Hematopoietic multipotent progenitor cell treated with erythropoietin and hydrocortisone succinate and interleukin-3 and kit ligand, for 4 days (in vitro differentiated cells): ENCODE results near the gene GMPR.
"Not testable (repeated sequence)": the region's sequence is repeated elsewhere in the genome, so short reads cannot be mapped to it uniquely, and the experiment has no call there.

Source experiments
- DNase-seq: peaks from one replicate; pipeline ENCODE4 v3.0.0-alpha.2; 2015

GMPR gene

GRCh38 chr6:16226117-16227047, 12.0 kb upstream of the GMPR start:
- not testable (repeated sequence) for DNase-seq

- no peak for DNase-seq
These were observed 11.3 kb upstream of the GMPR start for GRCh38 chr6:16227048-16227562.

- DNase-seq = no peak
These were observed 10.8 kb upstream of the GMPR start for GRCh38 chr6:16227605-16228004.

- DNase-seq = no peak
These were observed 10.3 kb upstream of the GMPR start for GRCh38 chr6:16228043-16228442.

GRCh38 chr6:16228709-16229665, 9.4 kb upstream of the GMPR start:
- DNase-seq = no peak

- no peak for DNase-seq
These were observed 8.7 kb upstream of the GMPR start for GRCh38 chr6:16229700-16230099.

- peak; percentile 21 for DNase-seq
These were observed 7.4 kb upstream of the GMPR start for GRCh38 chr6:16230953-16231352.

GRCh38 chr6:16232086-16232485, 6.3 kb upstream of the GMPR start:
- DNase-seq = no peak

GRCh38 chr6:16236009-16236501, 2.3 kb upstream of the GMPR start:
- DNase-seq = no peak

- peak; percentile 96 for DNase-seq
These were observed 1.7 kb upstream of the GMPR start for GRCh38 chr6:16236631-16237199.

GRCh38 chr6:16237242-16237641, 1.1 kb upstream of the GMPR start:
- no peak for DNase-seq

- peak; percentile 63 for DNase-seq
These were observed 793 bp downstream of the GMPR start for GRCh38 chr6:16238963-16239797.

GRCh38 chr6:16239798-16240123, 1.4 kb downstream of the GMPR start:
- peak; percentile 95 for DNase-seq

GRCh38 chr6:16240589-16241320, 2.4 kb downstream of the GMPR start:
- DNase-seq = no peak

GRCh38 chr6:16241321-16241689, 2.9 kb downstream of the GMPR start:
- DNase-seq = no peak

- no peak for DNase-seq
These were observed 4.7 kb downstream of the GMPR start for GRCh38 chr6:16243055-16243454.

GRCh38 chr6:16243664-16244063, 5.3 kb downstream of the GMPR start:
- DNase-seq = no peak

- no peak for DNase-seq
These were observed 6.1 kb downstream of the GMPR start for GRCh38 chr6:16244446-16244845.

- no peak for DNase-seq
These were observed 6.6 kb downstream of the GMPR start for GRCh38 chr6:16244869-16245451.

- no peak for DNase-seq
These were observed 10.0 kb downstream of the GMPR start for GRCh38 chr6:16248271-16248853.

- DNase-seq = no peak
These were observed 11.6 kb downstream of the GMPR start for GRCh38 chr6:16249971-16250370.
